ENCODE data around the gene VPS72. TPM values are rescaled to one million over a fixed set of nuclear protein-coding genes. Genes with fewer than 3 reads are reported as not detected.

Gene VPS72
- total and polyA plus RNA-seq, 10 of the 15 experiments (the other 5 are each of a cell fraction or from before 2014, with no cell fraction given), result 6.7 to 77.8 (median 58.1) TPM

GRCh38 chr1:151221616-151222015, 31.6 kb upstream of the VPS72 start:
- Histone ChIP-seq H3K27ac (ENCODE audit: control insufficient read depth, insufficient read depth) (no peak overlapping the region), H3K4me3 (no peak overlapping the region), H3K36me3 (ENCODE audit: control insufficient read depth in 2 of 2, insufficient read depth in 2 of 2, low read length in 1 of 2) (peaks cover 0 to 11% of the 10 kb centered on the region in 2 experiments; a peak in 3 of 4 replicates), H2AFZ (ENCODE audit: control insufficient read depth, low read depth, low read length) (no peak overlapping the region), H3K4me1 (ENCODE audit: control insufficient read depth, insufficient read depth, low read length) (no peaks in the 10 kb centered on the region), H3K9ac (ENCODE audit: control insufficient read depth, insufficient read depth, low read length) (no peak overlapping the region), H3K79me2 (ENCODE audit: control insufficient read depth, insufficient read depth, low read length) (peaks cover 24% of the 10 kb centered on the region), H3K9me3 (replicated peaks; ENCODE audit: control insufficient read depth, insufficient read depth, low read length) (no peaks in the 10 kb centered on the region), H3K27me3 (replicated peaks in 1 of 2; ENCODE audit: control insufficient read depth in 2 of 2, insufficient read depth in 2 of 2, low read length in 1 of 2) (no peaks in the 10 kb centered on the region), H3K4me2 (ENCODE audit: control insufficient read depth, insufficient read depth) (no peak overlapping the region), H4K20me1 (ENCODE audit: control insufficient read depth, insufficient read depth) (peaks cover 2% of the 10 kb centered on the region; the same call in 1 of the 2 replicates)
- no peak for ATAC-seq
- ChIA-PET CTCF (interaction anchor here (1.1 kb wide), 1 partner anchor 30 kb away, joined by 4 read pairs; no protein-coding TSS in a partner anchor), RAD21 (ENCODE audit: unreplicated experiment) (no interaction called here), SMC1A (ENCODE audit: uncharacterized antibody, unreplicated experiment) (no interaction called here), POLR2A (interaction anchor here (1.5 kb wide), 1 partner anchor 21 kb away, joined by 3 read pairs; no protein-coding TSS in a partner anchor)
- no peak for FAIRE-seq
- WGBS (ENCODE audit: insufficient coverage, insufficient replicate concordance, low lambda C conversion rate, missing lambda C conversion rate), result 65% methylated on average over 1 of the region's 1 CpG
- TSS peak; percentile 21 for BruUV-seq (replicated peaks)
- intact Hi-C loops (cut with micrococcal nuclease; ENCODE audit: unreplicated experiment), result no loop called here
- in situ Hi-C loops (cut with MboI), result no loop called here
- DNase-seq (ENCODE audit: low read depth, low spot score), result no peak
- TF ChIP-seq CREM (IDR thresholded peaks at IDR 0.05; ENCODE audit: low read depth) (no peak), CEBPB (IDR thresholded peaks at IDR 0.05; ENCODE audit: borderline replicate concordance in 1 of 2, low read depth in 2 of 2, low read length in 2 of 2) (no peak), IRF4 (IDR thresholded peaks at IDR 0.05; ENCODE audit: low read depth, low read length) (no peak), ELK1 (IDR thresholded peaks at IDR 0.05; ENCODE audit: low read depth, low read length) (no peak), JUNB (IDR thresholded peaks at IDR 0.05) (no peak), NBN (IDR thresholded peaks at IDR 0.05) (no peak), RB1 (IDR thresholded peaks at IDR 0.05; ENCODE audit: borderline replicate concordance) (no peak), KLF5 (IDR thresholded peaks at IDR 0.05; ENCODE audit: partially characterized antibody) (no peak), BACH1 (IDR thresholded peaks at IDR 0.05; ENCODE audit: borderline replicate concordance) (no peak)
- TF ChIP-seq, protein P1, sequence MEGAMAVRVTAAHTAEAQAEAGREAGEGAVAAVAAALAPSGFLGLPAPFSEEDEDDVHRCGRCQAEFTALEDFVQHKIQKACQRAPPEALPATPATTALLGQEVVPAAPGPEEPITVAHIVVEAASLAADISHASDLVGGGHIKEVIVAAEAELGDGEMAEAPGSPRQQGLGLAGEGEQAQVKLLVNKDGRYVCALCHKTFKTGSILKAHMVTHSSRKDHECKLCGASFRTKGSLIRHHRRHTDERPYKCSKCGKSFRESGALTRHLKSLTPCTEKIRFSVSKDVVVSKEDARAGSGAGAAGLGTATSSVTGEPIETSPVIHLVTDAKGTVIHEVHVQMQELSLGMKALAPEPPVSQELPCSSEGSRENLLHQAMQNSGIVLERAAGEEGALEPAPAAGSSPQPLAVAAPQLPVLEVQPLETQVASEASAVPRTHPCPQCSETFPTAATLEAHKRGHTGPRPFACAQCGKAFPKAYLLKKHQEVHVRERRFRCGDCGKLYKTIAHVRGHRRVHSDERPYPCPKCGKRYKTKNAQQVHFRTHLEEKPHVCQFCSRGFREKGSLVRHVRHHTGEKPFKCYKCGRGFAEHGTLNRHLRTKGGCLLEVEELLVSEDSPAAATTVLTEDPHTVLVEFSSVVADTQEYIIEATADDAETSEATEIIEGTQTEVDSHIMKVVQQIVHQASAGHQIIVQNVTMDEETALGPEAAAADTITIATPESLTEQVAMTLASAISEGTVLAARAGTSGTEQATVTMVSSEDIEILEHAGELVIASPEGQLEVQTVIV (IDR thresholded peaks at IDR 0.05; ENCODE audit: borderline replicate concordance, partially characterized antibody), result no peak
- TF ChIP-seq, protein P2, sequence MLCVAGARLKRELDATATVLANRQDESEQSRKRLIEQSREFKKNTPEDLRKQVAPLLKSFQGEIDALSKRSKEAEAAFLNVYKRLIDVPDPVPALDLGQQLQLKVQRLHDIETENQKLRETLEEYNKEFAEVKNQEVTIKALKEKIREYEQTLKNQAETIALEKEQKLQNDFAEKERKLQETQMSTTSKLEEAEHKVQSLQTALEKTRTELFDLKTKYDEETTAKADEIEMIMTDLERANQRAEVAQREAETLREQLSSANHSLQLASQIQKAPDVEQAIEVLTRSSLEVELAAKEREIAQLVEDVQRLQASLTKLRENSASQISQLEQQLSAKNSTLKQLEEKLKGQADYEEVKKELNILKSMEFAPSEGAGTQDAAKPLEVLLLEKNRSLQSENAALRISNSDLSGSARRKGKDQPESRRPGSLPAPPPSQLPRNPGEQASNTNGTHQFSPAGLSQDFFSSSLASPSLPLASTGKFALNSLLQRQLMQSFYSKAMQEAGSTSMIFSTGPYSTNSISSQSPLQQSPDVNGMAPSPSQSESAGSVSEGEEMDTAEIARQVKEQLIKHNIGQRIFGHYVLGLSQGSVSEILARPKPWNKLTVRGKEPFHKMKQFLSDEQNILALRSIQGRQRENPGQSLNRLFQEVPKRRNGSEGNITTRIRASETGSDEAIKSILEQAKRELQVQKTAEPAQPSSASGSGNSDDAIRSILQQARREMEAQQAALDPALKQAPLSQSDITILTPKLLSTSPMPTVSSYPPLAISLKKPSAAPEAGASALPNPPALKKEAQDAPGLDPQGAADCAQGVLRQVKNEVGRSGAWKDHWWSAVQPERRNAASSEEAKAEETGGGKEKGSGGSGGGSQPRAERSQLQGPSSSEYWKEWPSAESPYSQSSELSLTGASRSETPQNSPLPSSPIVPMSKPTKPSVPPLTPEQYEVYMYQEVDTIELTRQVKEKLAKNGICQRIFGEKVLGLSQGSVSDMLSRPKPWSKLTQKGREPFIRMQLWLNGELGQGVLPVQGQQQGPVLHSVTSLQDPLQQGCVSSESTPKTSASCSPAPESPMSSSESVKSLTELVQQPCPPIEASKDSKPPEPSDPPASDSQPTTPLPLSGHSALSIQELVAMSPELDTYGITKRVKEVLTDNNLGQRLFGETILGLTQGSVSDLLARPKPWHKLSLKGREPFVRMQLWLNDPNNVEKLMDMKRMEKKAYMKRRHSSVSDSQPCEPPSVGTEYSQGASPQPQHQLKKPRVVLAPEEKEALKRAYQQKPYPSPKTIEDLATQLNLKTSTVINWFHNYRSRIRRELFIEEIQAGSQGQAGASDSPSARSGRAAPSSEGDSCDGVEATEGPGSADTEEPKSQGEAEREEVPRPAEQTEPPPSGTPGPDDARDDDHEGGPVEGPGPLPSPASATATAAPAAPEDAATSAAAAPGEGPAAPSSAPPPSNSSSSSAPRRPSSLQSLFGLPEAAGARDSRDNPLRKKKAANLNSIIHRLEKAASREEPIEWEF (IDR thresholded peaks at IDR 0.05; ENCODE audit: insufficient replicate concordance, low read depth, low read length), result no peak
- TF ChIP-seq, protein P3, sequence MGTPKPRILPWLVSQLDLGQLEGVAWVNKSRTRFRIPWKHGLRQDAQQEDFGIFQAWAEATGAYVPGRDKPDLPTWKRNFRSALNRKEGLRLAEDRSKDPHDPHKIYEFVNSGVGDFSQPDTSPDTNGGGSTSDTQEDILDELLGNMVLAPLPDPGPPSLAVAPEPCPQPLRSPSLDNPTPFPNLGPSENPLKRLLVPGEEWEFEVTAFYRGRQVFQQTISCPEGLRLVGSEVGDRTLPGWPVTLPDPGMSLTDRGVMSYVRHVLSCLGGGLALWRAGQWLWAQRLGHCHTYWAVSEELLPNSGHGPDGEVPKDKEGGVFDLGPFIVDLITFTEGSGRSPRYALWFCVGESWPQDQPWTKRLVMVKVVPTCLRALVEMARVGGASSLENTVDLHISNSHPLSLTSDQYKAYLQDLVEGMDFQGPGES (IDR thresholded peaks at IDR 0.05), result no peak
- TF ChIP-seq, protein P4, sequence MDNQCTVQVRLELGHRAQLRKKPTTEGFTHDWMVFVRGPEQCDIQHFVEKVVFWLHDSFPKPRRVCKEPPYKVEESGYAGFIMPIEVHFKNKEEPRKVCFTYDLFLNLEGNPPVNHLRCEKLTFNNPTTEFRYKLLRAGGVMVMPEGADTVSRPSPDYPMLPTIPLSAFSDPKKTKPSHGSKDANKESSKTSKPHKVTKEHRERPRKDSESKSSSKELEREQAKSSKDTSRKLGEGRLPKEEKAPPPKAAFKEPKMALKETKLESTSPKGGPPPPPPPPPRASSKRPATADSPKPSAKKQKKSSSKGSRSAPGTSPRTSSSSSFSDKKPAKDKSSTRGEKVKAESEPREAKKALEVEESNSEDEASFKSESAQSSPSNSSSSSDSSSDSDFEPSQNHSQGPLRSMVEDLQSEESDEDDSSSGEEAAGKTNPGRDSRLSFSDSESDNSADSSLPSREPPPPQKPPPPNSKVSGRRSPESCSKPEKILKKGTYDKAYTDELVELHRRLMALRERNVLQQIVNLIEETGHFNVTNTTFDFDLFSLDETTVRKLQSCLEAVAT (IDR thresholded peaks at IDR 0.05), result no peak
